ENCODE measurements around the gene MT1H.

GRCh38 chr16:56708525-56709442 lies 39.2 kb downstream of the MT1H start:
- TF ChIP-seq, protein P1, sequence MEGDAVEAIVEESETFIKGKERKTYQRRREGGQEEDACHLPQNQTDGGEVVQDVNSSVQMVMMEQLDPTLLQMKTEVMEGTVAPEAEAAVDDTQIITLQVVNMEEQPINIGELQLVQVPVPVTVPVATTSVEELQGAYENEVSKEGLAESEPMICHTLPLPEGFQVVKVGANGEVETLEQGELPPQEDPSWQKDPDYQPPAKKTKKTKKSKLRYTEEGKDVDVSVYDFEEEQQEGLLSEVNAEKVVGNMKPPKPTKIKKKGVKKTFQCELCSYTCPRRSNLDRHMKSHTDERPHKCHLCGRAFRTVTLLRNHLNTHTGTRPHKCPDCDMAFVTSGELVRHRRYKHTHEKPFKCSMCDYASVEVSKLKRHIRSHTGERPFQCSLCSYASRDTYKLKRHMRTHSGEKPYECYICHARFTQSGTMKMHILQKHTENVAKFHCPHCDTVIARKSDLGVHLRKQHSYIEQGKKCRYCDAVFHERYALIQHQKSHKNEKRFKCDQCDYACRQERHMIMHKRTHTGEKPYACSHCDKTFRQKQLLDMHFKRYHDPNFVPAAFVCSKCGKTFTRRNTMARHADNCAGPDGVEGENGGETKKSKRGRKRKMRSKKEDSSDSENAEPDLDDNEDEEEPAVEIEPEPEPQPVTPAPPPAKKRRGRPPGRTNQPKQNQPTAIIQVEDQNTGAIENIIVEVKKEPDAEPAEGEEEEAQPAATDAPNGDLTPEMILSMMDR (conservative IDR thresholded peaks at IDR 0.05) = no peak
- TF ChIP-seq EZH2 (IDR thresholded peaks at IDR 0.05; ENCODE audit: low read depth) = no peak

Measured in PC-9 (cell line).